Right atrium auricular region (tissue), 2 donors: Measurements from ENCODE around the gene AGPAT3. TPM values are rescaled to one million over a fixed set of nuclear protein-coding genes. Genes with fewer than 3 reads are reported as not detected.

Experiments
- DNase-seq: peaks from one replicate; pipeline ENCODE4 v3.0.0-alpha.2; 2019; ENCODE audit warnings: low spot score
- H3K27ac ChIP-seq, 2 donors: fragments of 200-600 bp; sonication (generic); 1 replicate in 1 of 2; 2 replicates in 1 of 2; pipeline ENCODE4 v1.5.1; 2016 to 2019
- H3K27me3 ChIP-seq, 2 donors: fragments of 200-600 bp; sonication (generic); one replicate each; pipeline versions ENCODE4 v1.5.1 to v1.6.0; 2017 to 2019
- H3K36me3 ChIP-seq: fragments of 200-600 bp; sonication (generic); one replicate; pipeline ENCODE4 v1.5.1; 2016
- H3K4me1 ChIP-seq, 2 donors: fragments of 200-600 bp; sonication (generic); one replicate each; pipeline versions ENCODE4 v1.5.1 to v1.6.0; 2017 to 2019
- H3K4me3 ChIP-seq, 2 donors: fragments of 200-600 bp; sonication (generic); 1 replicate in 1 of 2; 2 replicates in 1 of 2; pipeline ENCODE4 v1.5.1; 2017 to 2019; ENCODE audit warnings: mild to moderate bottlenecking in 1 of 2, moderate library complexity in 1 of 2
- H3K9me3 ChIP-seq, 2 donors: fragments of 200-600 bp; sonication (generic); one replicate each; pipeline ENCODE4 v1.5.1; 2019
- CTCF ChIP-seq, 2 donors: fragments of 200-600 bp; sonication (generic); IDR thresholded peaks; one replicate each; pipeline ENCODE4 v1.5.1; 2019; ENCODE audit warnings: antibody characterized with exemption in 2 of 2
- total RNA-seq, 2 donors: library from RNA; depleted of rRNA; stranded (reverse); fragments of >200 nt; gene quantifications; one replicate each; pipeline ENCODE4 v1.1.0, GENCODE V29; 2016

AGPAT3 gene
- total RNA-seq, 2 donors from 2014 or later = 41.3 to 42.5 TPM

GRCh38 chr21:43884861-43885417 lies 19.9 kb downstream of the AGPAT3 start:
- Histone ChIP-seq H3K4me3 (no peak overlapping the region), H3K9me3 (no peaks in the 10 kb centered on the region), H3K4me1 (peaks cover 0 to 44% of the 10 kb centered on the region in 2 donors), H3K36me3 (no peaks in the 10 kb centered on the region), H3K27me3 (no peaks in the 10 kb centered on the region), H3K27ac (peak overlapping the region in 1 of 2 donors; percentile 68)
- no peak for TF ChIP-seq CTCF (IDR thresholded peaks at IDR 0.05)
- no peak for DNase-seq

- Histone ChIP-seq H3K27me3 (no peaks in the 10 kb centered on the region), H3K4me1 (peaks cover 0 to 37% of the 10 kb centered on the region in 2 donors), H3K9me3 (no peaks in the 10 kb centered on the region), H3K27ac (peak overlapping the region in 1 of 2 donors; percentile 68), H3K4me3 (no peak overlapping the region), H3K36me3 (no peaks in the 10 kb centered on the region)
- no peak for TF ChIP-seq CTCF (IDR thresholded peaks at IDR 0.05)
- DNase-seq = no peak
Measured at GRCh38 chr21:43885721-43886120, 20.7 kb downstream of the AGPAT3 start.

GRCh38 chr21:43886565-43886964 lies 21.5 kb downstream of the AGPAT3 start:
- DNase-seq = no peak

GRCh38 chr21:43889069-43889468 lies 24.0 kb downstream of the AGPAT3 start:
- no peaks in the 10 kb centered on the region for H3K27me3 ChIP-seq
- TF ChIP-seq CTCF (IDR thresholded peaks at IDR 0.05) = no peak

More at GRCh38 chr21:43886565-43886964, 21.5 kb downstream of the AGPAT3 start:
- H3K27ac ChIP-seq = no peak overlapping the region
- H3K4me3 ChIP-seq = no peak overlapping the region
- no peaks in the 10 kb centered on the region for H3K27me3 ChIP-seq
- peaks cover 0 to 29% of the 10 kb centered on the region in 2 donors for H3K4me1 ChIP-seq
- H3K36me3 ChIP-seq = no peaks in the 10 kb centered on the region
- TF ChIP-seq CTCF (IDR thresholded peaks at IDR 0.05) = no peak
- no peaks in the 10 kb centered on the region for H3K9me3 ChIP-seq

GRCh38 chr21:43890042-43890441 lies 25.0 kb downstream of the AGPAT3 start:
- TF ChIP-seq CTCF (IDR thresholded peaks at IDR 0.05) = no peak
- Histone ChIP-seq H3K36me3 (no peaks in the 10 kb centered on the region), H3K4me1 (peaks cover 0 to 17% of the 10 kb centered on the region in 2 donors), H3K27ac (no peak overlapping the region), H3K4me3 (no peak overlapping the region), H3K9me3 (no peaks in the 10 kb centered on the region), H3K27me3 (no peaks in the 10 kb centered on the region)
- no peak for DNase-seq

More at GRCh38 chr21:43889069-43889468, 24.0 kb downstream of the AGPAT3 start:
- no peaks in the 10 kb centered on the region for H3K9me3 ChIP-seq
- H3K4me3 ChIP-seq = no peak overlapping the region
- no peak overlapping the region for H3K27ac ChIP-seq
- peaks cover 0 to 27% of the 10 kb centered on the region in 2 donors for H3K4me1 ChIP-seq
- no peaks in the 10 kb centered on the region for H3K36me3 ChIP-seq
- DNase-seq = no peak

- Histone ChIP-seq H3K9me3 (no peaks in the 10 kb centered on the region), H3K27me3 (no peaks in the 10 kb centered on the region), H3K4me1 (peaks cover 0 to 5% of the 10 kb centered on the region in 2 donors), H3K4me3 (no peak overlapping the region), H3K36me3 (no peaks in the 10 kb centered on the region), H3K27ac (no peak overlapping the region)
- no peak for TF ChIP-seq CTCF (IDR thresholded peaks at IDR 0.05)
- no peak for DNase-seq
Measured at GRCh38 chr21:43892334-43892733, 27.3 kb downstream of the AGPAT3 start.
